ENCODE measurements around the gene UNC80. TPM values are rescaled to one million over a fixed set of nuclear protein-coding genes. Genes with fewer than 3 reads are reported as not detected.

UNC80 gene
- total RNA-seq, 1 experiment from 2014 or later, result 0.48 TPM

- ChIA-PET POLR2A (no interaction called here), CTCF (no interaction called here)
- 0 out of 2 replicates have a peak, but pooled peaks have one; percentile 3 for TF ChIP-seq GABPB1 (CRISPR knock-in tag; IDR thresholded peaks at IDR 0.05)
- TF ChIP-seq MAX (CRISPR knock-in tag; IDR thresholded peaks at IDR 0.05), result no peak
- peaks cover 8% of the 10 kb centered on the region; the same call in 1 of the 2 replicates for H3K9me3 Mint-ChIP-seq
- DNase-seq (ENCODE audit: low spot score) (no peak), ATAC-seq (no peak)
- H3K4me3 Mint-ChIP-seq, result peak overlapping the region; percentile 98
- peaks cover 25% of the 10 kb centered on the region for H3K4me1 Mint-ChIP-seq
- H3K27ac Mint-ChIP-seq, result no peak overlapping the region
- peaks cover 10% of the 10 kb centered on the region for H3K27me3 Mint-ChIP-seq (ENCODE audit: low read depth)
- H3K36me3 Mint-ChIP-seq, result peaks cover 15% of the 10 kb centered on the region
Measured at GRCh38 chr2:210003359-210003758, 231.7 kb downstream of the UNC80 start.

GRCh38 chr2:210004881-210005280, 233.2 kb downstream of the UNC80 start:
- ChIA-PET CTCF (no interaction called here), POLR2A (no interaction called here)
- ATAC-seq (no peak), DNase-seq (ENCODE audit: low spot score) (no peak)
- TF ChIP-seq ZNF317 (CRISPR knock-in tag; IDR thresholded peaks at IDR 0.05; ENCODE audit: borderline replicate concordance, low read depth) (no peak), ZBTB21 (CRISPR knock-in tag; IDR thresholded peaks at IDR 0.05; ENCODE audit: borderline replicate concordance) (no peak), HMGXB4 (CRISPR knock-in tag; IDR thresholded peaks at IDR 0.05) (no peak), TCF7 (CRISPR knock-in tag; IDR thresholded peaks at IDR 0.05; ENCODE audit: low read depth) (no peak), E2F1 (CRISPR knock-in tag; IDR thresholded peaks at IDR 0.05) (no peak), ATF6 (CRISPR knock-in tag; IDR thresholded peaks at IDR 0.05) (no peak), GTF2I (CRISPR knock-in tag; conservative IDR thresholded peaks at IDR 0.05) (no peak)
- H3K4me3 Mint-ChIP-seq, result peak overlapping the region; percentile 44; the same call in 1 of the 2 replicates
- peaks cover 18% of the 10 kb centered on the region for H3K36me3 Mint-ChIP-seq
- no peaks in the 10 kb centered on the region for H3K27me3 Mint-ChIP-seq (ENCODE audit: low read depth)
- peaks cover 4% of the 10 kb centered on the region; the same call in 1 of the 2 replicates for H3K9me3 Mint-ChIP-seq
- H3K27ac Mint-ChIP-seq, result no peak overlapping the region
- peaks cover 25% of the 10 kb centered on the region for H3K4me1 Mint-ChIP-seq

- CTCF ChIA-PET, result no interaction called here
- Mint-ChIP-seq H3K27me3 (ENCODE audit: low read depth) (no peaks in the 10 kb centered on the region), H3K36me3 (peaks cover 37% of the 10 kb centered on the region), H3K4me1 (peaks cover 18% of the 10 kb centered on the region), H3K9me3 (no peaks in the 10 kb centered on the region), H3K27ac (no peak overlapping the region), H3K4me3 (no peak overlapping the region)
- ATAC-seq, result no peak
- POLR2A ChIA-PET, result interaction anchor here (0.6 kb wide), 1 partner anchor 165 kb away, joined by 5 read pairs; no protein-coding TSS in a partner anchor
- DNase-seq (ENCODE audit: low spot score), result no peak
- no peak for TF ChIP-seq ETV6 (CRISPR knock-in tag; IDR thresholded peaks at IDR 0.05)
- no peak for TF ChIP-seq NR3C1 (CRISPR knock-in tag; conservative IDR thresholded peaks at IDR 0.05; ENCODE audit: low read depth)
- TF ChIP-seq CTCF (IDR thresholded peaks at IDR 0.05), result no peak
- no peak for TF ChIP-seq E2F1 (CRISPR knock-in tag; IDR thresholded peaks at IDR 0.05)
- TF ChIP-seq ESRRA (CRISPR knock-in tag; IDR thresholded peaks at IDR 0.05; ENCODE audit: borderline replicate concordance), result no peak
- no peak for TF ChIP-seq OVOL2 (CRISPR knock-in tag; IDR thresholded peaks at IDR 0.05; ENCODE audit: borderline replicate concordance)
- no peak for TF ChIP-seq ZNF263 (CRISPR knock-in tag; IDR thresholded peaks at IDR 0.05; ENCODE audit: low read depth)
- no peak for TF ChIP-seq NFE2L1 (CRISPR knock-in tag; IDR thresholded peaks at IDR 0.05)
- TF ChIP-seq ERG (CRISPR knock-in tag; IDR thresholded peaks at IDR 0.05), result no peak
- TF ChIP-seq PRDM15 (CRISPR knock-in tag; IDR thresholded peaks at IDR 0.05), result no peak
Measured at GRCh38 chr2:210007895-210008294, 236.3 kb downstream of the UNC80 start.

Data from WTC11 (cell line).